Esophagus mucosa (tissue), 1 donor: ENCODE results near the gene PGP. TPM values are rescaled to one million over a fixed set of nuclear protein-coding genes. Genes with fewer than 3 reads are reported as not detected.

Experiments
- total RNA-seq: library from RNA; stranded (reverse); gene quantifications from one replicate; pipeline ENCODE4 v1.2.4, GENCODE V29; 2023
- donor health status: DM: yes; HTN: yes; CAD: no.

The PGP gene
- total RNA-seq, 1 donor from 2014 or later, result 6.6 TPM

Other genes starting within 250 kb of the PGP start
- not detected for gene RNF151, start 248.0 kb downstream of the PGP start, total RNA-seq
- gene TBL3, start 242.8 kb downstream of the PGP start, total RNA-seq, result 31.5 TPM
- gene NOXO1, start 233.4 kb downstream of the PGP start, total RNA-seq, result 4.6 TPM
- 17.0 TPM for gene GFER, start 230.6 kb downstream of the PGP start, total RNA-seq
- gene SYNGR3, start 224.9 kb downstream of the PGP start, total RNA-seq, result 0.16 TPM
- 41.0 TPM for gene ZNF598, start 205.0 kb downstream of the PGP start, total RNA-seq
- 0.80 TPM for gene NPW, start 195.1 kb downstream of the PGP start, total RNA-seq
- 21.6 TPM for gene NHERF2, start 187.9 kb downstream of the PGP start, total RNA-seq
- 15.8 TPM for gene NTHL1, start 167.0 kb downstream of the PGP start, total RNA-seq
- 49.5 TPM for gene TSC2, start 166.9 kb downstream of the PGP start, total RNA-seq
- 34.8 TPM for gene PKD1, start 78.9 kb downstream of the PGP start, total RNA-seq
- 6.0 TPM for gene RAB26, start 66.2 kb downstream of the PGP start, total RNA-seq
- gene TRAF7, start 59.1 kb downstream of the PGP start, total RNA-seq, result 96.6 TPM
- 0.08 TPM for gene CASKIN1, start 18.2 kb downstream of the PGP start, total RNA-seq
- gene MLST8, start 9.4 kb downstream of the PGP start, total RNA-seq, result 28.5 TPM
- 0.36 TPM for gene BRICD5, start 4.0 kb downstream of the PGP start, total RNA-seq
- gene E4F1, start 8.8 kb upstream of the PGP start, total RNA-seq, result 10.7 TPM
- 0.12 TPM for gene DNASE1L2, start 21.6 kb upstream of the PGP start, total RNA-seq
- 65.8 TPM for gene ECI1, start 36.7 kb upstream of the PGP start, total RNA-seq
- 104 TPM for gene RNPS1, start 53.3 kb upstream of the PGP start, total RNA-seq
- 1.2 TPM for gene ABCA3, start 125.9 kb upstream of the PGP start, total RNA-seq
- 11.1 TPM for gene CCNF, start 214.6 kb upstream of the PGP start, total RNA-seq
- gene TEDC2, start 245.3 kb upstream of the PGP start, total RNA-seq, result 3.1 TPM